GM13976 (cell line): ENCODE data around the gene IL31RA.

ENCODE experiments used
- DNase-seq: peaks from one replicate; pipeline ENCODE4 v3.0.0; 2012; ENCODE audit warnings: low spot score
- in situ Hi-C: fragments of 300-500 bp; cut with MboI; formaldehyde crosslinking; loops from one replicate; pipeline ENCODE4 v1.12.0; 2022; ENCODE audit warnings: low sequenced_read_pairs, mixed read lengths, inconsistent platforms; ENCODE audit not compliant: unreplicated experiment
- TF ChIP-seq, protein P1 (sequence below): IDR thresholded peaks from 2 replicates; pipeline ENCODE4 v1.5.1; 2012; ENCODE audit warnings: borderline replicate concordance, mild to moderate bottlenecking; ENCODE audit not compliant: insufficient read depth; ENCODE audit errors: extremely low read depth, missing control alignments, control extremely low read depth

Gene IL31RA

DNA sequence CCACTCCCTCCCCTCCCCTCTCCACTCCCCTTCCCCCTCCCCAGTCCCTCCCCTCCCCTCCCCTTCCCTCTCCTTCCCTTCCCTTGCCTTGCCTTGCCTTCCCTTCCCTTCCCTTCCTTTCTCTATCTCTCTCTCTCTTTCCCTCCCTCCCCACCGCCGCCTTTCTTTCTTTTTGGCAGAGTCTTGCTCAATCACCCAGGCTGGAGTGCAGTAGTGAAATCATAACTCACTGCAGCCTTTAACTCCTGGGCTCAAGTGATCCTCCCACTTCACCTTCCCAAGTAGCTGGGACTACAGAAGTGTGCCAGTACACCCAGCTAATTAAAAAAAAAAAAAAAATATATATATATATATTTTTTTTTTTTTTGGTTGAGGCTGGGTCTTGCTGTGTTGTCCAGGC, 45.5 kb downstream of the IL31RA start:
- DNase-seq: no peak
- TF ChIP-seq, protein P1, sequence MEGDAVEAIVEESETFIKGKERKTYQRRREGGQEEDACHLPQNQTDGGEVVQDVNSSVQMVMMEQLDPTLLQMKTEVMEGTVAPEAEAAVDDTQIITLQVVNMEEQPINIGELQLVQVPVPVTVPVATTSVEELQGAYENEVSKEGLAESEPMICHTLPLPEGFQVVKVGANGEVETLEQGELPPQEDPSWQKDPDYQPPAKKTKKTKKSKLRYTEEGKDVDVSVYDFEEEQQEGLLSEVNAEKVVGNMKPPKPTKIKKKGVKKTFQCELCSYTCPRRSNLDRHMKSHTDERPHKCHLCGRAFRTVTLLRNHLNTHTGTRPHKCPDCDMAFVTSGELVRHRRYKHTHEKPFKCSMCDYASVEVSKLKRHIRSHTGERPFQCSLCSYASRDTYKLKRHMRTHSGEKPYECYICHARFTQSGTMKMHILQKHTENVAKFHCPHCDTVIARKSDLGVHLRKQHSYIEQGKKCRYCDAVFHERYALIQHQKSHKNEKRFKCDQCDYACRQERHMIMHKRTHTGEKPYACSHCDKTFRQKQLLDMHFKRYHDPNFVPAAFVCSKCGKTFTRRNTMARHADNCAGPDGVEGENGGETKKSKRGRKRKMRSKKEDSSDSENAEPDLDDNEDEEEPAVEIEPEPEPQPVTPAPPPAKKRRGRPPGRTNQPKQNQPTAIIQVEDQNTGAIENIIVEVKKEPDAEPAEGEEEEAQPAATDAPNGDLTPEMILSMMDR: no peak
- in situ Hi-C loops: no loop called here

DNA sequence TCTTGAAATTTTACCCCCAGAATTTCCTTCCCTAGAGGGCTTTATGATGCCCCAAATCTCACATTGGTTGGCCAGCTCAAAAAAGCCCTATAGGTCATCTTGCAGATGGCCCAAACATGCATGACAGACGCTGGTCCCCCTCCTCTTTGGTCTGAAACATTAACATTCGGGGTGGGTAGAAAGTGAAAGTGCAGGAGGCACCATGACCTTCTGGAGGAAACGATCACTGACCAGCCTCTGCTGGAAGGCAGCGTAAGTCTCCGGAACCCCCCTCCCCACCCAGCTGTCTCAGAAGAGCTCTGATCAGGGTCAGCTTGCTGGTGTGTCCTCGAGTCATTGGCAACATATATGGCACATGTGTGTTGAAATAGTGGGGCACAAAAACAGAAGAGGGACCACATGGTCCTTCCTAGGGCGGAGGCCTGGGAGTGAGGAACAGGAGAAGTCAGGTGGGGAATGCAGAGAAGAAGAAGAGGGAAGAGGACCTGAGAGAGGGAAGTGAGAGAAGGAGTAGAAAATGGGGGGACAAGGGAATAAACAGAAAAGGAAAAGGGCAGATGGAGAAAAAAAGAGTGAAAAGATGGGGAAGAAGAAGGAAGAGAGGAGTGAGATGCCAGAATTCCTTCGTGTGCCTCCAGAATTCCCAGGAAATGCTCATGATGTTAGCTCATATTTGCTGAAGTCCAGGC, 46.2 kb downstream of the IL31RA start:
- in situ Hi-C loops: no loop called here

DNA sequence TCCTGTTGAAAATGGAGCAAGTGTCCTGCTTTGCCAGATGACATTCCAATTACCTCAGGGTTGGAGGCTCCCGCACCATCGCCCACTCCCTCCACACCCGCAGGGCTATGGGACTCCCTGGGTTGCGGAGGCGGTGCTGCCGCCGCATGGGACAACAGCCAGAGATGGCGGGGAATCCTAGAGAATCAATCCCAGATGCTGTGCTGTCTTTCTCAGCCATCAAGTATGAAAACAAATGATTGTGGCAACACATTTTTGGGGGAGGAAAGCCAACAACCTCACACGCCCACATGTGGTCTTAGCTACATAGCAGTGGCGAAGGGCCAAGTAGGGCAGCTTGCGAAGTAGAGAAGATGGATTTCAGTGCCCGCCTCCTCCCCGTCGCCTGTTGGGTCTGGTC, 46.7 kb downstream of the IL31RA start:
- in situ Hi-C loops: no loop called here
- DNase-seq: no peak
- TF ChIP-seq, protein P1: no peak

More for the DNA sequence above, 46.2 kb downstream of the IL31RA start:
- DNase-seq: no peak
- TF ChIP-seq, protein P1: no peak

DNA sequence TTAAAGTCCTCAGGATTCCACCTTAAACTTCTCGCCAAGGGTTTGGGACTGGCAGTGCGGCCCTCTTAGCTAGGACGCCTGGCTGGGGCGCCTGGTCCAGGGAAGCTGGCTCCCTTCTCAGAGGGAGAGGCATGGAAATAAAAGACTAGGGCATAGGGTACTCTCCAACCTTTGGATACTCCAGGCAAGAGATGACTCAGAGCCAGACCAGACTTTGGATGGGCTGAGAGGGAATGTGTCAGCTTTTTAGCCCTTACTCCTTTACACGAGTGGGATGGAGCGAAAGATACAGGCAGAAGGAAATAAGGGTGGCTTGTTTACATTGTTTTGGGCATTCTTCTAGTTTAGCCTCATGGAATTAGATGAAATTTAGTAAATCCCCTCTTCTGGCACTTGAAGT, 48.2 kb downstream of the IL31RA start:
- in situ Hi-C loops: no loop called here
- TF ChIP-seq, protein P1: no peak
- no peak for DNase-seq

DNA sequence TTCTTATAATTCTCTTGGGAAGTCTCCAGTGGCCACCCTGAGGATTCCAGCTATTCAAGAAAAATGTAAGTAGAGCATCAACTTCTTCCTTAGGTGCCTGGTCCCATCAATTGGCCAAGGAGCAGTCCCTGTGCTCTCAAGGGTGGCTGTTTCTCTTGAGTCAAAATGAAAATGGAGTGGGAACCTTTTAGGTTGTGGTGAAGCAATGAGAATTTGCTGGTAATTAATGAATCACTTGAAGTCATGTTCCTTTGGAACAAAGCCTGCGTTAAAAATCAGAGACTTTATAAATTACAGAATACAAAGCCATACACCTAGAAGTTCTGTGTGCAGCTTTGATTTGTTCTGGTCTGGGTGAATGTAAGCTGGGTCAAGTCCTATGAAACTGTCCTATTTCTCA, 48.9 kb downstream of the IL31RA start:
- no peak for DNase-seq
- in situ Hi-C loops: no loop called here
- TF ChIP-seq, protein P1: no peak

DNA sequence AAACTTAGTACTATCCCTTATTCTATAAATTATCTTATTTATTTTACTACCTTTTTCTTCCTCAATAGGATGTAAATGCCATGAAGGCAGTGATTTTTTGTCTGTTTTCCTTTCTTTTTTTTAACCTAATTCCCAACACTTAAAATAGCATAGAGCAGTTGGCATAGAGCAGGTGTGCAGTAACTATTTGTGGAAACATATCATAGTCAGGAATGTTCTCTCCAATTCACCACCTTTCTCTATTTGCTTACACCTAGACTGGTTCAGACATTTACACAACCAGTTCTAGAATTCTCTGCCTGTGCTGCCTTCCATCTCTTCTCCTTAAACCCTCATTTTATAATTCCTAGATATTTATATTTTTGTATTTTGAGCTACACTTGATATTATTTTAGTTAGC, 49.6 kb downstream of the IL31RA start:
- TF ChIP-seq, protein P1: no peak
- in situ Hi-C loops: no loop called here
- no peak for DNase-seq
